Left cardiac atrium (tissue), 4 donors: ENCODE data around the gene DPP6. TPM values are rescaled to one million over a fixed set of nuclear protein-coding genes. Genes with fewer than 3 reads are reported as not detected.
"Not testable (repeated sequence)": the region's sequence is repeated elsewhere in the genome, so short reads cannot be mapped to it uniquely, and the experiment has no call there.

ENCODE experiments used
- ATAC-seq, 2 donors: fragments of 200-7000 bp; cut with Tn5 transposase; one replicate each; pipeline ENCODE4 v1.9.1; 2020; ENCODE audit warnings: mild to moderate bottlenecking in 2 of 2, moderate library complexity in 2 of 2
- DNase-seq: peaks from one replicate; pipeline ENCODE4 v3.0.0-alpha.2; 2020
- intact Hi-C, 2 donors: fragments of 100-400 bp; cut with DNase I; formaldehyde crosslinking; loops; one replicate each; pipeline versions ENCODE4 v1.14.1 to v1.15.1; 2022 to 2023
- total RNA-seq, 2 donors: library from RNA; stranded (reverse); fragmentation: NEBNext Ultra II Directional; extraction: Animal tissue kit (Norgen Biotek cat#: 25700); gene quantifications; one replicate each; pipeline ENCODE4 v1.2.1, GENCODE V29; 2021
- donor health status: DM: no; HTN: yes; CAD: no.
- donor health status: DM: no; HTN: yes; CAD: no; lungs with severe emphysema.
- donor health status: DM: yes; HTN: yes; CAD: no.
- donor health status: Dilated cardiomyopathy.

Gene DPP6
- total RNA-seq, 2 donors from 2014 or later, result 0.42 to 0.56 TPM

DNA sequence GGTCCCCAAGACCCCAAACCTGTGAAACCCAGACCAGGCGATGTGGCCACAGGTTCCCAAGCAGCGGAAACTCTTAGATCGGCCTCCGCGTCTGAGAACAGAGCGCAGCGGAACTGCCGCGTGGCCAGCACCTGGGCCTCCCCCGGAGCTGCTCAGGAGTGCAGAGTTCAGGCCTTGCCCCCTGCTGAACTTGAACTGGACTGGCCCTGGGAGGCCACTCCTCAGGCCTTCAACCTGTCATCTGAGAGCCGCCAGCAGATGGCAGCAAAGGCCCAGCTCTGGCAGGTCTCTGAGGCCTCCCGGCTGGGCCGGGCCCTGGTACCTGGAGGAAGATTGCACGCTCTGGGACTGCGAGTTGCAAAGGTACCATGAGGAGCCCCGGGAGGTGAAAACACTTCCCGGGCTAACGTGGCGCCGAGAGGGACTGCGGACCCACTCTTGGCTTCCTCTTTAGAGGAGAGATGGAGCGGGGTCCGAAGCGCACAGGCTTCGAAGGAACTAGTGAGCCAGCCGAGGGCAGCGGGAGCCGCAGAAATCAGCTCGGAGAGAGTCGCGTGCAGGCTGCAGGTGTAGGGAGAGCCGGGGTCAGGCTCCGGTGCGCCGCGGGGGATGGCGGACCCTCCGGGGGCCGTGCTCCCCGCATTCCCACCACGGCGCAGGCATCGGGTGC is 861.6 kb downstream of the DPP6 start:
- intact Hi-C loops, result no loop called here
- DNase-seq (peak; percentile 87), ATAC-seq (peak; percentile 93 to 97)

DNA sequence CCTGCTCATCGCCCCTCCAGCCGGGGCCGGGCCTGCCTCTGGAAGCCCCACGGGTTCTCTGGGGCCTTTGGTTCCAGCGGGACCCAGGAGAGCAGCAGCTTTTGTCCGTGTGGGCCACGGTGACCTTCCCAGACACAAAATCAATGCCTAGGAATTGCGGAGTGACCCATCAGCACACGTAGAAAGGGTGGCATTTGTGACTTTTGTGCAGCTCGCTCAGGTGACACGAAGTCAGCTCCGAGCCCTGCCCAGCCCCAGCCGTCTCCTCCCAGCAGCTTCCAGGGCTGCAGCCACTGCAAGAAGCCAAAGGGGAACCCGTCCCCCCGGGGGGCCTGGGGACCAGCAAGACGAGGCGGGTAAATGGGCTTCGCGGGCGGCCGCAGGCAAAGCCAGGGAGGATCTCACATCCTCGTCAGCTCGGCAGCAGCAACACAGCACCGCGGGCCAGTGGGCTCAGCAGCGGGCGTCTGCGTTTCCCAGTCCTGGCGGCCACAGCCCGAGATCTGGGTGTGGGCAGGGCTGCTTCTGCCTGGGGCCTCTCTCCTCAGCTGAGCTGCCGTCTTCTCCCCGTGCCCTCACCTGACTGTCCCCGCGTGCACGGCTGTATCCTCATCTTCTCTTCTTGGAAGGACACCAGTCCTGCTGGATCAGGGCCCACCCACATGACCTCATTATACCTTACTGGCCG is 862.3 kb downstream of the DPP6 start:
- no peak for DNase-seq

DNA sequence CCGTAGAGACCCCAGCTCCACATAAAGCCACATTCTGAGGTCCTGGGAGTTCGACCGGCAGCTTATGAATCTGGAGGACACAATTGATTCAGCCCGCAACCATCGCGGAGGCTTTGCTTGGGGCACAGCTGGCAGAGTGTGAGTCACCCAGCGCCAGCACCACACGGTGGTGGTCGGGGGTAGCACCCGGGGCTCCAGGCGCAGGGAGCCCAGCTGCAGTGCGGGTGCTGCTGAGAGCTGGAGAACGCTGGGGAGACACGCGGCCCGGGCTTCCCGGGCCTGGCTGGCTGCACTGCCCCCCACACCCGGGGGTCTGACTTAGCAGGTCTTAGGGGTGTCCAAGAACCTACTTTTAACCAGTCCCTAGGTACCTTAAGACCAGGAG is 862.8 kb downstream of the DPP6 start:
- no peak for DNase-seq
- ATAC-seq, result no peak
- intact Hi-C loops, result no loop called here

More for the DNA sequence above, 862.3 kb downstream of the DPP6 start:
- ATAC-seq, result no peak
- intact Hi-C loops, result no loop called here

DNA sequence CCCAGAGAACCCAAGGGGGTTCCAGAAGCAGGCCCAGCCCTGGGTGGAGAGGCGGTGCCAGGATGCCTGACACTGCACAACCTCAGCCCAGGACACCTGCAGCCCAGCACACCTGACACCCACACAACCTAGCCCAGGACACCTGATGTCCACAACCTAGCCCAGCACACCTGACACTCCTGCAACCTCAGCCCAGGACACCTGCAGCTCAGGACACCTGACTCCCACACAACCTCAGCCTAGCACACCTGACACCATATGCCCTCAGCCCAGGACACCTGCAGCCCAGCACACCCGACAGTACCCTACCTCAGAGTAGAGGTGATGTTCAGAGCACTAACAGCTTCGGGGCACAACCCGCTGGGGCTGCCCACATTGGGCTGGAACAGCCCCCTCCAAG is 863.4 kb downstream of the DPP6 start:
- intact Hi-C loops, result no loop called here
- no peak for DNase-seq

DNA sequence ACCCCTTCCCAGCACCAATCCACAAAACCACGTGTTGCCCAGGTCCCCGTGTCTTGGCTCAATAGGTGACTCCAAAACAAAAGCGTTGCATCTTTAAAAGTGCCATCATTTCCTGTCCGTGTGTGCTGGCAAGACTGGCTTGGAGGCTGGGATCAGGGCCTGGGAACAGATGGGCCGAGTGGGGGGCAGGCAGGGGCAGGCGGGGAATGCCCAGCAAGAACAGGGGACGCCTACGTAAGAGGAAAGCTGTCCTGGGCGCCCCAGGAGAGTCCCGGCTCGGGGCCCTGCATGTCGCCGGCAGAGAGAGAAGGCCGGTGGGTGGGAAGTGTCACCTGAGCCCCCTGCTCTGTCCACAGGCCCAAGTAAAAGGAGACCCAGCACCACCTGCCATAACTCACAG is 864.2 kb downstream of the DPP6 start:
- intact Hi-C loops, result no loop called here
- ATAC-seq (no peak), DNase-seq (no peak)

More for the DNA sequence above, 863.4 kb downstream of the DPP6 start:
- ATAC-seq, result no peak

DNA sequence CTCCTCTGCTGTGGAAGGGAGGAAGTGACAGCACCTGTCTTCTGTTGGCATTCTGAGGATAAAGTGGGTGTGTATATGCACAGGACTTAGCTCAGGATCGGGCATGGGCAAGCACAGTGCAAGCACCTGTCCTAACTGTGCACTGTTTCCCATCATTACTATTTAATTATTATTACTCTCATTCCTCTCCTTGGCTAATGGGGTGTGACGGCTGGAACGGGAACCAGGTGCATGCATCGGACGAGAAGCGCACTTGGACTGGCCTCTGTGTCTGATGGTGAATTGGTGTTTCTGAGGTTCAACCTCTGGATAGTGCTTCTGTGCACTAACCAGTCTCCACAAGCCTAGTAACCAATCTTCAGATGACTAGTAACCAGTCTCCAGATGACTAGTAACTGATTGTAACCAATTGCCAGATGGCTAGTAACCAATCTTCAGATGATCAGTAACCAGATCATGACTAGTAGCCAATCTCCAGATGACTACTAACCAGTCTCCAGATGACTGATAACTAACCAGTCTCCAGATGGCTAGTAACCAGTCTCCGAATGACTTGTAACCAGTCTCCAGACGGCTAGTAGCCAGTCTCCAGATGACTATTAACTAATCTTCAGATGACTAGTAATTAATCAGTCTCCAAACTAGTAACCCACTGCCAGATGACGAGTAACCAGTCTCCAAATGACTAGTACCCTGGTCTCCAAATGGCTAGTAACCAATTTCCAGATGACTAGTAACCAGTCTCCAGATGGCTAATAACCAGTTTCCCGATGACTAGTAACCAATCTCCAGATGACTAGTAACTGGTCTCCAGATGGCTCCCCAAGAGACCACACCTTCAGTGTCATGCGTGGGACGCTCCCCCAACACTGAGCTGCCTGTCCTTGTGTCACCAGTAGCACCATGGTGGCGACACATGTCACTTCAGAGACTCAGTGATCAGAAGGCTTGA is 864.9 kb downstream of the DPP6 start:
- no peak for DNase-seq
- intact Hi-C loops, result no loop called here

DNA sequence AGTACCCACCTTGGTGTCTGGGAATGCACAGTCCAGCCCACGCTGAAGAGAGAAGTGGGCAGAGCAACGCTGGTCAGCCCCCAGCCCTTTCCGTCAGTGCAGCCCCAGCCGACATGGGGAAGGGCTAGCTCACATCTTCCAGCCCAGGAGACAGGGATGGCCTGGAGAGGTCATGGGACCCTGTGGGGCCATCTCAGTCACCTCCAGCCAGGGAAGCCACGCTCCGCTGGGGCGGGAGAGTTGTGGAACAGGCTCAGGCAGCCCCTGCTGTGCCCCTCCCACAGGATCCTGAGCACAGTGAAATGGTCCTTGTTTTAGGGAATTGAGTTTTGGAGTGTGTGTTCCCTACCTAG is 865.6 kb downstream of the DPP6 start:
- ATAC-seq (no peak), DNase-seq (no peak)
- intact Hi-C loops, result no loop called here

More for the DNA sequence above, 864.9 kb downstream of the DPP6 start:
- no peak for ATAC-seq

DNA sequence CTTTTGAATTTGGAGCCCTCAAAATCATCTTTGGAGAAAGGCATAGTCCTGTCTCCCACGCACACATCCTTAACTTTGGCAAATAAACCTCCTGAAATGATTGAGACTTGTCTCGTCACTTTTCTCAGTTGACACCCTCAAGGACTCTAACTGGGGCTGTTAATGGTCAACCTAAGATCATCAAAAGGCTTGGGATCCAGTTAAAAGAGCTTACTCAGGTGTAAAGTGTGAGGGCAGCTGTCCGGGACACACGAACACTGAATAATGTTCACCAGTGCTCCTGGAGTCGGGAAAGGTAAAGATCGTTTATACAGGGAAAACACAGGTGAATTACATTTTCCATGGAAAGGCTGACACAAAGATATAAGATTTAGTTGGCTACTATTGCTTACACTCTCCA is 866.1 kb downstream of the DPP6 start:
- intact Hi-C loops, result no loop called here
- ATAC-seq (no peak), DNase-seq (no peak)

DNA sequence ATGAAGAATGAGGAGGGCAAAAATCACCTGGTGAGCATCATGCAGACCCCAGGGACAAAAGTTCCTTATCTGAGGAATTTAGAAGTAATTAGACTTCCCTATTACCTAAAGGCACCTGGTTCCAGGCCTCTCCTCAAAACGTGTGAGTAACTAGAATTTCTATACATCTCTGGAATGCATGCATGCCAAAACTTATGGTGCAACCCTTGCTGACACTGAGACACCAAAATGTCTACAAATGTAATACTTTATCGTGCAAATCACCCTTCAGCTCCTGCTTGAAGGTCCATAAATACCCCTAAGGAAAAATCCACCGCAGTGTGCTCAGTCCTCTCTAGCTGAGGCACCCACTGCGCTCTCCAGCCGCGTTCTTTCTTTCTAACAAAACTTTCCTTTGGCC is 866.5 kb downstream of the DPP6 start:
- ATAC-seq, result no peak
- intact Hi-C loops, result no loop called here
- DNase-seq, result no peak

DNA sequence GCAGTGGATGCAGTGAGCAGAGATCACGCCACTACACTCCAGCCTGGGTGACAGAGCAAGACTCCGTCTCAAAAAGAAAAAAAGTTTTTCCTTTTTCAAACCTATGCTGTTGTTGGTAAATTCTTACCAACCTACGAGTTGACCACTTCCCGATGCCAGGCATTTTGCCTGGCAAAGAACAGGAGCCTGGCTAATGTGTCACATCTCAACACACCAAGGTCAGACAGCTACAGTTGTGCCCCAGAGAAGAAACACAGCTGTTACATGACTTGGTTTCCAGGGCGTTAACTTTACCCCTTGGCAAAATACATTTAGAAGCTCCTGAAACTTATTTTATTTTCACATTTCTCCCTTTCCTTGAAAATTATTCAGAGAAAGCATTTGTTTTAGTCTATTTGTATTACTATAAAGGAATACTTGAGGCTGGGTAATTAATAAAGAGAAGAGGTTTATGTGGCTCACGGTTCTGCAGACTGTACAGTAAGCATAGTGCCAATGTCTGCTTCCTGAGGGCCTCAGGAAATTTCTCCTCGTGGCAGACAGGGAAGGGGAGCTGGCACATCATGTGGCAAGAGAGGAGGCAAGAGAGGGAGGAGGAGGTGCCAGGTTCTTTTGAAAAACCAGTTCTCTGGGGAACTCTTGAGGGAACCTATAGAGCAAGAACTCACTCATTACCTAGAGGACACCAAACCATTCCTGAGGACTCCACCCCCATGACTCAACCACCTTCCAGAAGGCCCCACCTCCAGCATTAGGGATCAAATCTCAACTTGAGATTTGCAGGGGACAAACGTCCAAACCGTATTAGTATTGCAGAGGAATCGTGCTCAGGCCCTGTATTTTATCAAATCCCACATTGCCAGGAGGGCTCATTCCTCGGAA is 867.4 kb downstream of the DPP6 start:
- no peak for ATAC-seq
- intact Hi-C loops, result loop anchor here in 1 of 2 donors (10.0 kb wide), 1 partner anchor 275 kb away; no protein-coding TSS in a partner anchor
- DNase-seq, result no peak

DNA sequence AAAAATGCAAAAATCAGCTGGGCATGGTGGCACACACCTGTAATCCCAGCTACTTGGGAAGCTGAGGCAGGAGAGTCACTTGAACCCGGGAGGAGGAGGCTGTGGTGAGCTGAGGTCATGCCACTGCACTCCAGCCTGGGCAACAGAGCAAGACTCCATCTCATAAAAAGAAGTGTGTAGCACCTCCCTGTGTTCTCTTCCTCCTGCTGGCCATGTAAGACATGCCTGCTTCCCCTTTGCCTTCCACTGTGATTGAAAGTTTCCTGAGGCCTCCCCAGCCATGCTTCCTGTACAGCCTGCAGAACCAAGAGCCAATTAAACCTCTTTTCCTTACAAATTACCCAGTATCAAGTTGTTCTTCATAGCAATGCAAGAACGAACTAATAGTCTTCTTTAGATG is 870.3 kb downstream of the DPP6 start:
- DNase-seq, ATAC-seq: not testable (repeated sequence)
- intact Hi-C loops, result loop anchor here in 1 of 2 donors (10.0 kb wide), 1 partner anchor 272 kb away; no protein-coding TSS in a partner anchor

DNA sequence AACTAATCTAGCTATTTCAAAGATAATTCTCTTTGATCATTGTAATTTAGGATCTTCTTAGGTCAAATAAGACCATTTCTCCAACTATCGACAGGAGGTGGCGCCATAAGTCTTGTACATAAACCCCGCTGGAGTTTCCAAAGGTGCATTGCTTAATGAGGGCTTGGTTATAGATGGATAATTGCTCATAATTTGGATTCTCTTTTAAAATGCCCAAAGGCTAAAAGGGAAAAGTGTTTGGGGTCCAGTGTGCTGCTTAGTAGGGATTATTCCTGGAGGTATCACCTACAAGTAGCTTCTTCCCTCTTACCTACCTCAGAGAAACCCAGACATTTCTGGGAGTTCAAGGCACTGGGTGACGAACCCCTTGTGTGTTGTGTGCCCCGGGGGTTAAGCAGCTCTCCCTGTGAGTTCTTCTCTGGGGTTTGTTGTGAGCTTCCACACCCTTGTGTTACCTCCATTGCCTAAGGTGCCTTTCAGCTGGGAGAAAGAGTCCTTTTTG is 875.5 kb downstream of the DPP6 start:
- ATAC-seq (peak; percentile 88 to 89), DNase-seq (peak; percentile 82)
- intact Hi-C loops, result loop anchor here (2.0 to 10.0 kb wide), 3 partner anchors 267 to 840 kb away; no protein-coding TSS in a partner anchor

DNA sequence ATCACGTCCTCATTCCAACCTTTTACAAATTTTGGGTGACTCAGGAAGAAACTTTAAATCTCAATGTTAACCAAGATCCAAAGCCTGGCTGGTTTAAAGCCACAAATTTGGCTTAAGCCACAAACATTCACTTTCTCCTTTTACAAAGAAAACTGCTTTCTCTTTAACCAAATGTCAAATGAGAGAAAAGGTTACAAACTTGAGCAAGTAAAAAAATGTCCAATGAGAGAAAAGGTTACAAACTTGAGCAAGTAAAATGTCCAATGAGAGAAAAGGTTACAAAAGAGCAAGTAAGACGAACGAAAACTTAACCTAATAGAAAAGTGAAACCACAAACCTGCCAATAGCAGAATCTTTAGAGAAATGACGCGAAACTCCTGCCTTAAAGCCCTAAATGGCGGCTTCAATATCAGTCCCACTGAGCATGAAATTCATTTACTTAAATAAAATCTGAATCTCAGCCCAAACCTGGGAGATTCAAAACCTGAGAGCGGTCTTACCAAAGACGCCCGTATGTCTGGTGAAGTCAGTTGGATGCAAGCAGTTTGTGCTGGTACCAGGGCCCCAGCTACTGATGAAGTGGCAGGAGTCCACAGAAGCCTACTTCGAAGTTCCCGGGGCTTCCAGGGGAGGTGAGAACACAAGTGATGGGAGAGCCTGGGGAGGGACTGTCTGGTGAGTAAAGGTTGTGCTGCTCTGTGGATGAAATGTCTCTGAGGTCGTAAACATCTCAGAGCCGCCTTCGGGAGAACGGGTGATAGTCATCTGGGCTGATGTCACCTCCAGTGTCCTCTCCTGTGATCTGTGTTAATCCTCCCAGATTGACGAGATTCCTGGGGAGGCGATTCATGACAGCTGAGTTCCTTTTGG is 876.2 kb downstream of the DPP6 start:
- ATAC-seq (peak; percentile 89 to 94), DNase-seq (peak; percentile 37)
- intact Hi-C loops, result loop anchor here (2.0 to 10.0 kb wide), 3 partner anchors 266 to 839 kb away; no protein-coding TSS in a partner anchor

DNA sequence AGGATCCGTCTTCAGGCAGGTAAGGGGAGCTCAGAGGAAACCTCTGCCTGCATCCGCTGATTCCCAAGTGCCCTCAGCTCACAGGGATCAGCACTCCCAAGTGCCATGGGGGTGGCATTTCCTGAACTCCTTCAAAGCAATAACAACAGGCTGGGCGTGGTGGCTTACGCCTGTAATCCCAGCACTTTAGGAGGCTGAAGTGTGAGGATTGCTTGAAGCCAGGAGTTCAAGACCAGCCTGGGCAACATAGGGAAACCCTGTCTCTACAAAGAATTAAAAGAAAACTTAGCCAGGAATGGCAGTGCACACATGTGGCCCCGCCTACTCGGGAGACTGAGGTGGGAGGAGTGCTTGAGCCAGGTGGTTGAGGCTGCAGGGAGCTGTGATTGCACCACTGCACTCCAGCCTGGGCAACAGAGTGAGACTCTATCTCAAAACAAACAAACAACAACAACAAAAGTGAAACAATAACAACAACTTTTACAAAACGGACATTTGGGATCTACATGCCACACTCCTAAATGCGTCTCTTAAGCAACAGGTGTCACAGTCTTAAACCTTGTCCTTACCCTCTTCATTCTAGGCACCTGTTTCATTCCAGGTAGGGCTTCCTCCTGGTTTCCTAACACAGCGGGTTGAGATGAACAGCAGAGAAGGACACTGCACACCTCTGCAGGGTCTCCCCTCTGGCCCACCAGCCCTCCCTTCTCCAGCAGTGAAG is 877.0 kb downstream of the DPP6 start:
- peak in 1 of 2 donors; percentile 8 for ATAC-seq
- DNase-seq, result no peak
- intact Hi-C loops, result loop anchor here (2.0 to 10.0 kb wide), 3 partner anchors 266 to 838 kb away; no protein-coding TSS in a partner anchor

DNA sequence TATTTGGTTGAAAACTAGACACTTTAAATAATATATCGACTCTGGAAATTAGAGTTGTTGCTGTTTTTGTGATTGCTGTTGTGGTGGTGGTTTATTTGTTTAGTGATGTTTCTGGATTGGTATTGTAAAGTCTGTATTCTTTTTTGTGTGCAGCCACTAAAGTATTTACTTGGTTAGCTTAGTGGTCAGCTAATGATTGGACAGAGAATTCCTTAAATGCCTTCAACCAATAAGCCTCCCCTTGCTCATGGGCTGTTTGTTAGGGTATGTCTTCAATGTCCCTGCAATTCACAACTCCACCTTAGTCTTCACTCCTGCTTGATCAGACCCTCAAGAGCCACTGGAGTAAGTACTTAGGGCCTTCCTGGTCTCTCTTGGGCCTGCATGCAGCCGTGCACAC is 879.7 kb downstream of the DPP6 start:
- intact Hi-C loops, result loop anchor here in 1 of 2 donors (10.0 kb wide), 1 partner anchor 263 kb away; no protein-coding TSS in a partner anchor
- DNase-seq (no peak), ATAC-seq (no peak)

DNA sequence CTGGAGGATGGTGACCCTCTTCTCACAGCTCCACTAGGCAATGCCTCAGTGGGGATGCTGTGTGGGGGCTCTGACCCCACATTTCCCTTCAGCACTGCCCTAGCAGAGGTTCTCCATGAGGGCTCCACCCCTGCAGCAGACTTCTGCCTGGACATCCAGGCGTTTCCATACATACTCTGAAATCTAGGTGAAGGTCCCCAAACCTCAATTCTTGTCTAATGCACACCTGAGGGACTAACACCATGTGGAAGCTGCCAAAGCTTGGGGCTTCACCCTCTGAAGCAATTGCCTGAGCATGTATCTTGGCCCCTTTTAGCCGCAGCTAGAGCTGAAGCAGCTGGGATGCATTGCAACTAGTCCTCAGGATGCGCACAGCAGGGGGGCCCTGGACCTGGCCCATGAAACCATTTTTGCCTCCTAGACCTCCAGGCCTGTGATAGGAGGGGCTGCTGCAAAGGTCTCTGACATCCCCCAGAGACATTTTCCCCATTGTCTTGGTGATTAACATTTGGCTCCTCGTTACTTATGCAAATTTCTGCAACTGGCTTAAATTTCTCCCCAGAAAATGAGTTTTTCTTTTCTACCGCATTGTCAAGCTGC is 882.3 kb downstream of the DPP6 start:
- intact Hi-C loops, result loop anchor here in 1 of 2 donors (10.0 kb wide), 1 partner anchor 260 kb away; no protein-coding TSS in a partner anchor
- DNase-seq, ATAC-seq: not testable (repeated sequence)
